Hepatocyte (in vitro differentiated cells): ENCODE measurements around the gene ZNF805. TPM values are rescaled to one million over a fixed set of nuclear protein-coding genes. Genes with fewer than 3 reads are reported as not detected.

Experiments used
- DNase-seq: peaks from one replicate; pipeline ENCODE4 v3.0.0-alpha.2; 2016; ENCODE audit warnings: low spot score
- H2AFZ ChIP-seq: fragments of 200-600 bp; sonication (generic); 2 replicates; pipeline ENCODE4 v1.6.0; 2016; ENCODE audit warnings: antibody characterized with exemption, mild to moderate bottlenecking
- H3K27ac ChIP-seq: fragments of 200-600 bp; sonication (generic); 2 replicates; pipeline ENCODE4 v1.5.1; 2016; ENCODE audit warnings: mild to moderate bottlenecking
- H3K27me3 ChIP-seq: fragments of 200-600 bp; sonication (generic); 2 replicates; pipeline ENCODE4 v1.6.1; 2016
- H3K36me3 ChIP-seq: fragments of 200-600 bp; sonication (generic); replicated peaks from 2 replicates; pipeline ENCODE4 v1.5.1; 2016; ENCODE audit warnings: low read depth; ENCODE audit not compliant: insufficient read depth
- H3K4me1 ChIP-seq: fragments of 200-600 bp; sonication (generic); 2 replicates; pipeline ENCODE4 v1.5.1; 2016; ENCODE audit warnings: mild to moderate bottlenecking, moderate library complexity; ENCODE audit not compliant: insufficient read depth
- H3K4me2 ChIP-seq: fragments of 200-600 bp; sonication (generic); 2 replicates; pipeline ENCODE4 v1.6.0; 2016
- H3K4me3 ChIP-seq: fragments of 200-600 bp; sonication (generic); 2 replicates; pipeline ENCODE4 v1.5.1; 2016; ENCODE audit warnings: mild to moderate bottlenecking
- H3K79me2 ChIP-seq: fragments of 200-600 bp; sonication (generic); 2 replicates; pipeline ENCODE4 v1.6.0; 2017; ENCODE audit warnings: mild to moderate bottlenecking
- H3K9me2 ChIP-seq: fragments of 200-600 bp; sonication (generic); replicated peaks from 2 replicates; pipeline ENCODE4 v1.6.0; 2017; ENCODE audit warnings: mild to moderate bottlenecking; ENCODE audit not compliant: insufficient read depth
- H3K9me3 ChIP-seq: fragments of 200-600 bp; sonication (generic); 2 replicates; pipeline ENCODE4 v1.5.1; 2016; ENCODE audit warnings: low read depth, mild to moderate bottlenecking
- H4K20me1 ChIP-seq: fragments of 200-600 bp; sonication (generic); 2 replicates; pipeline ENCODE4 v1.6.0; 2016; ENCODE audit warnings: mild to moderate bottlenecking; ENCODE audit not compliant: insufficient read depth, poor library complexity, severe bottlenecking
- CTCF ChIP-seq: fragments of 200-600 bp; sonication (generic); IDR thresholded peaks from 2 replicates; pipeline ENCODE4 v1.5.1; 2016; ENCODE audit warnings: antibody characterized with exemption, mild to moderate bottlenecking; ENCODE audit not compliant: poor library complexity
- EZH2 ChIP-seq: fragments of 200-600 bp; sonication (generic); IDR thresholded peaks from 2 replicates; pipeline ENCODE4 v1.6.1; 2016; ENCODE audit warnings: antibody characterized with exemption, mild to moderate bottlenecking, borderline replicate concordance
- EZH2phosphoT487 ChIP-seq: fragments of 200-600 bp; sonication (generic); IDR thresholded peaks from one replicate; pipeline ENCODE4 v1.6.1; 2018; ENCODE audit warnings: antibody characterized with exemption, mild to moderate bottlenecking, low read depth, moderate library complexity; ENCODE audit not compliant: unreplicated experiment, severe bottlenecking
- WGBS: methylation state at CpG from one replicate; pipeline ENCODE4 v1.1.6; 2016; ENCODE audit warnings: low lambda C conversion rate; ENCODE audit errors: missing lambda C conversion rate; 5-methylcytosine and 5-hydroxymethylcytosine counted together
- polyA plus RNA-seq: library from polyadenylated mRNA; unstranded; fragments of >200 nt; fragmentation: Nextera tagmentation; extraction: Ambion mirVana; gene quantifications from 2 replicates; pipeline ENCODE4 v1.2.1, GENCODE V29; 2016
- total RNA-seq: library from RNA; depleted of rRNA; stranded (reverse); fragments of >200 nt; gene quantifications from 2 replicates; pipeline ENCODE4 v1.2.3, GENCODE V29; 2014

Gene ZNF805
- total and polyA plus RNA-seq, 2 experiments from 2014 or later: 1.9 to 12.3 TPM

- H3K27me3 ChIP-seq: no peaks in the 10 kb centered on the region
- H3K4me2 ChIP-seq: peak overlapping the region; percentile 80
- H3K27ac ChIP-seq: peak overlapping the region; percentile 94
- H2AFZ ChIP-seq: peak overlapping the region; percentile 75
- no peak for TF ChIP-seq CTCF
- TF ChIP-seq EZH2: no peak
- no peak for TF ChIP-seq EZH2phosphoT487
- H4K20me1 ChIP-seq: no peaks in the 10 kb centered on the region
- H3K4me1 ChIP-seq: peaks cover 13% of the 10 kb centered on the region
- H3K79me2 ChIP-seq: peaks cover 37% of the 10 kb centered on the region
- 29% methylated on average over 11 of the region's 12 CpGs for WGBS
- peak overlapping the region; percentile 62 for H3K4me3 ChIP-seq
- no peaks in the 10 kb centered on the region for H3K36me3 ChIP-seq
- no peaks in the 10 kb centered on the region for H3K9me2 ChIP-seq
- H3K9me3 ChIP-seq: no peaks in the 10 kb centered on the region
- DNase-seq: no peak
Measured at GRCh38 chr19:57239982-57240310, 486 bp upstream of the ZNF805 start.

- no peak for TF ChIP-seq EZH2phosphoT487
- TF ChIP-seq CTCF: no peak
- TF ChIP-seq EZH2: no peak
- Histone ChIP-seq H3K27me3 (no peaks in the 10 kb centered on the region), H4K20me1 (no peaks in the 10 kb centered on the region), H3K4me1 (peaks cover 13% of the 10 kb centered on the region), H3K79me2 (peaks cover 40% of the 10 kb centered on the region), H3K9me3 (no peaks in the 10 kb centered on the region), H3K4me3 (peak overlapping the region; percentile 48), H3K9me2 (no peaks in the 10 kb centered on the region), H2AFZ (peak overlapping the region; percentile 68), H3K36me3 (no peaks in the 10 kb centered on the region), H3K4me2 (peak overlapping the region; percentile 89), H3K27ac (peak overlapping the region; percentile 94)
- peak; percentile 17 for DNase-seq
- 35% methylated on average over 7 of the region's 7 CpGs for WGBS
Measured at GRCh38 chr19:57241176-57241575, 744 bp downstream of the ZNF805 start.

GRCh38 chr19:57242821-57243220, 2.4 kb downstream of the ZNF805 start:
- Histone ChIP-seq H3K9me3 (no peaks in the 10 kb centered on the region), H3K79me2 (peaks cover 47% of the 10 kb centered on the region), H3K4me2 (peak overlapping the region; percentile 89), H3K36me3 (no peaks in the 10 kb centered on the region), H3K4me3 (no peak overlapping the region), H3K27ac (no peak overlapping the region), H3K4me1 (peaks cover 13% of the 10 kb centered on the region), H3K27me3 (no peaks in the 10 kb centered on the region), H3K9me2 (no peaks in the 10 kb centered on the region), H4K20me1 (no peaks in the 10 kb centered on the region), H2AFZ (no peak overlapping the region)
- DNase-seq: no peak
- WGBS: 99% methylated on average over 5 of the region's 5 CpGs
- TF ChIP-seq EZH2phosphoT487: no peak
- TF ChIP-seq EZH2: no peak
- TF ChIP-seq CTCF: no peak

- Histone ChIP-seq H4K20me1 (no peaks in the 10 kb centered on the region), H2AFZ (no peak overlapping the region), H3K4me3 (no peak overlapping the region), H3K4me2 (no peak overlapping the region), H3K79me2 (peaks cover 52% of the 10 kb centered on the region), H3K36me3 (no peaks in the 10 kb centered on the region), H3K27me3 (no peaks in the 10 kb centered on the region), H3K27ac (no peak overlapping the region), H3K9me2 (no peaks in the 10 kb centered on the region), H3K9me3 (no peaks in the 10 kb centered on the region), H3K4me1 (peaks cover 13% of the 10 kb centered on the region)
- 80% methylated on average over 5 of the region's 5 CpGs for WGBS
- no peak for DNase-seq
- TF ChIP-seq EZH2phosphoT487: no peak
Measured at GRCh38 chr19:57244513-57244912, 4.1 kb downstream of the ZNF805 start.
